ENCODE results near the gene SRD5A1. TPM values are rescaled to one million over a fixed set of nuclear protein-coding genes. Genes with fewer than 3 reads are reported as not detected.

Gene SRD5A1
- total RNA-seq, 4 donors from 2014 or later: 3.0 to 7.5 (median 5.0) TPM

GRCh38 chr5:6714226-6715041 lies 81.2 kb downstream of the SRD5A1 start:
- H3K27me3 ChIP-seq: no peaks in the 10 kb centered on the region
- H3K4me1 ChIP-seq: peaks cover 31 to 44% of the 10 kb centered on the region in 2 donors
- H3K36me3 ChIP-seq: no peaks in the 10 kb centered on the region
- TF ChIP-seq CTCF (IDR thresholded peaks at IDR 0.05) (no peak), POLR2A (IDR thresholded peaks at IDR 0.05) (no peak)
- H3K27ac ChIP-seq: peak overlapping the region in 1 of 3 donors; percentile 45
- WGBS, 2 donors: 1 to 2% methylated on average over 6 to 8 of the region's 99 CpGs
- intact Hi-C loops (cut with DNase I): loop anchor here (5.0 kb wide), 1 partner anchor 82 kb away; the partner anchor contains the start of genes NSUN2 and SRD5A1
- peak overlapping the region; percentile 38 to 59 (median 44) for H3K4me3 ChIP-seq (replicated peaks in 1 of 3)
- H3K9me3 ChIP-seq: no peaks in the 10 kb centered on the region
- peak; percentile 37 to 49 for DNase-seq

GRCh38 chr5:6715271-6715670 lies 82.0 kb downstream of the SRD5A1 start:
- H3K27me3 ChIP-seq: no peaks in the 10 kb centered on the region
- WGBS, 2 donors: 51 to 60% methylated on average over 6 of the region's 6 CpGs
- no peaks in the 10 kb centered on the region for H3K9me3 ChIP-seq
- H3K36me3 ChIP-seq: no peaks in the 10 kb centered on the region
- intact Hi-C loops (cut with DNase I): loop anchor here (5.0 kb wide), 1 partner anchor 83 kb away; the partner anchor contains the start of genes NSUN2 and SRD5A1
- H3K4me1 ChIP-seq: peaks cover 31 to 50% of the 10 kb centered on the region in 2 donors
- no peak for DNase-seq
- peak overlapping the region in 1 of 3 donors; percentile 59 for H3K4me3 ChIP-seq (replicated peaks in 1 of 3)
- no peak overlapping the region for H3K27ac ChIP-seq
- no peak for TF ChIP-seq POLR2A (IDR thresholded peaks at IDR 0.05)
- TF ChIP-seq CTCF (IDR thresholded peaks at IDR 0.05): no peak

GRCh38 chr5:6715758-6716628 lies 82.8 kb downstream of the SRD5A1 start:
- Histone ChIP-seq H3K27ac (peak overlapping the region in 1 of 3 donors; percentile 2), H3K4me1 (peaks cover 31 to 53% of the 10 kb centered on the region in 2 donors), H3K9me3 (no peaks in the 10 kb centered on the region), H3K27me3 (no peaks in the 10 kb centered on the region), H3K4me3 (replicated peaks in 1 of 3) (no peak overlapping the region), H3K36me3 (no peaks in the 10 kb centered on the region)
- WGBS, 2 donors: 54 to 59% methylated on average over 17 of the region's 17 CpGs
- intact Hi-C loops (cut with DNase I): loop anchor here (5.0 kb wide), 1 partner anchor 84 kb away; the partner anchor contains the start of genes NSUN2 and SRD5A1
- no peak for TF ChIP-seq CTCF (IDR thresholded peaks at IDR 0.05)
- no peak for TF ChIP-seq POLR2A (IDR thresholded peaks at IDR 0.05)
- DNase-seq: no peak

- Histone ChIP-seq H3K4me3 (replicated peaks in 1 of 3) (no peak overlapping the region), H3K27me3 (no peaks in the 10 kb centered on the region), H3K36me3 (no peaks in the 10 kb centered on the region), H3K9me3 (no peaks in the 10 kb centered on the region), H3K27ac (no peak overlapping the region), H3K4me1 (peaks cover 35 to 56% of the 10 kb centered on the region in 2 donors)
- intact Hi-C loops (cut with DNase I): loop anchor here (5.0 kb wide), 1 partner anchor 84 kb away; the partner anchor contains the start of genes NSUN2 and SRD5A1
- 75 to 92% methylated on average over 2 to 4 of the region's 4 CpGs for WGBS, 2 donors
- TF ChIP-seq CTCF (IDR thresholded peaks at IDR 0.05) (no peak), POLR2A (IDR thresholded peaks at IDR 0.05) (no peak)
- no peak for DNase-seq
Observed at GRCh38 chr5:6716629-6717149, 83.4 kb downstream of the SRD5A1 start.
